Peyer's patch (tissue), 4 donors: ENCODE measurements around the gene BBS1. TPM values are rescaled to one million over a fixed set of nuclear protein-coding genes. Genes with fewer than 3 reads are reported as not detected.

ENCODE experiments used
- DNase-seq, 3 donors: peaks; one replicate each; pipeline ENCODE4 v3.0.0-alpha.2; 2017 to 2019
- H3K27ac ChIP-seq, 4 donors: fragments of 200-600 bp; sonication (generic); one replicate each; pipeline ENCODE4 v1.5.1; 2016 to 2019
- H3K27me3 ChIP-seq, 2 donors: fragments of 200-600 bp; sonication (generic); one replicate each; pipeline ENCODE4 v1.5.1; 2019
- H3K36me3 ChIP-seq, 3 donors: fragments of 200-600 bp; sonication (generic); one replicate each; pipeline ENCODE4 v1.5.1; 2016 to 2019
- H3K4me1 ChIP-seq, 4 donors: fragments of 200-600 bp; sonication (generic); one replicate each; pipeline ENCODE4 v1.5.1; 2016 to 2019
- H3K4me3 ChIP-seq, 4 donors: fragments of 200-600 bp; sonication (generic); 1 replicate in 3 of 4; 2 replicates in 1 of 4; pipeline ENCODE4 v1.5.1; 2016 to 2019; ENCODE audit warnings: mild to moderate bottlenecking in 1 of 4
- H3K9me3 ChIP-seq, 4 donors: fragments of 200-600 bp; sonication (generic); one replicate each; pipeline ENCODE4 v1.5.1; 2016 to 2019; ENCODE audit warnings: mild to moderate bottlenecking in 1 of 4
- CTCF ChIP-seq, 6 experiments: fragments of 450-650 bp in 4 of 6; fragments of 200-600 bp in 2 of 6; sonication (generic) in 1 of 6; IDR thresholded peaks; one replicate each; pipeline ENCODE4 v1.5.1; 2017 to 2019; ENCODE audit warnings: antibody characterized with exemption in 6 of 6, mild to moderate bottlenecking in 3 of 6, moderate library complexity in 1 of 6
- POLR2A ChIP-seq, 2 donors: fragments of 450-650 bp; IDR thresholded peaks; one replicate each; pipeline ENCODE4 v1.5.1; 2017; ENCODE audit warnings: antibody characterized with exemption in 2 of 2, mild to moderate bottlenecking in 2 of 2, moderate library complexity in 2 of 2
- total RNA-seq, 4 donors: library from RNA; depleted of rRNA; stranded (reverse); fragments of >200 nt; gene quantifications; one replicate each; pipeline ENCODE4 v1.1.0, GENCODE V29; 2016

Gene BBS1
- total RNA-seq, 4 donors from 2014 or later = 25.6 to 167 (median 73.4) TPM

- Histone ChIP-seq H3K4me3 (no peak overlapping the region), H3K9me3 (no peaks in the 10 kb centered on the region), H3K4me1 (peaks cover 0 to 11% (median 0%) of the 10 kb centered on the region in 4 donors), H3K36me3 (peaks cover 0 to 21% (median 0%) of the 10 kb centered on the region in 3 donors), H3K27ac (no peak overlapping the region), H3K27me3 (no peaks in the 10 kb centered on the region)
- TF ChIP-seq CTCF (IDR thresholded peaks at IDR 0.05) (no peak), POLR2A (IDR thresholded peaks at IDR 0.05) (no peak)
- no peak for DNase-seq
Observed at GRCh38 chr11:66509131-66509561, 1.3 kb upstream of the BBS1 start.

- peaks cover 0 to 11% (median 0%) of the 10 kb centered on the region in 4 donors for H3K4me1 ChIP-seq
- no peaks in the 10 kb centered on the region for H3K9me3 ChIP-seq
- peak overlapping the region; percentile 50 to 93 (median 68) for H3K4me3 ChIP-seq
- TF ChIP-seq POLR2A (IDR thresholded peaks at IDR 0.05) (no peak), CTCF (IDR thresholded peaks at IDR 0.05) (no peak)
- DNase-seq = no peak
- no peaks in the 10 kb centered on the region for H3K27me3 ChIP-seq
- H3K27ac ChIP-seq = peak overlapping the region in 2 of 4 donors; percentile 61 to 63
- H3K36me3 ChIP-seq = peaks cover 0 to 11% (median 0%) of the 10 kb centered on the region in 3 donors
Observed at GRCh38 chr11:66510990-66511339, 530 bp downstream of the BBS1 start.

- no peak overlapping the region for H3K27ac ChIP-seq
- H3K36me3 ChIP-seq = peaks cover 0 to 59% (median 0%) of the 10 kb centered on the region in 3 donors
- TF ChIP-seq CTCF (IDR thresholded peaks at IDR 0.05) (no peak), POLR2A (IDR thresholded peaks at IDR 0.05) (no peak)
- H3K4me1 ChIP-seq = no peaks in the 10 kb centered on the region
- H3K27me3 ChIP-seq = no peaks in the 10 kb centered on the region
- DNase-seq = no peak
- H3K4me3 ChIP-seq = no peak overlapping the region
- H3K9me3 ChIP-seq = no peaks in the 10 kb centered on the region
Observed at GRCh38 chr11:66523611-66524010, 13.2 kb downstream of the BBS1 start.

- no peaks in the 10 kb centered on the region for H3K9me3 ChIP-seq
- no peak for DNase-seq
- no peak overlapping the region for H3K27ac ChIP-seq
- H3K4me1 ChIP-seq = no peaks in the 10 kb centered on the region
- TF ChIP-seq POLR2A (IDR thresholded peaks at IDR 0.05) (no peak), CTCF (IDR thresholded peaks at IDR 0.05) (no peak)
- peaks cover 0 to 55% (median 0%) of the 10 kb centered on the region in 3 donors for H3K36me3 ChIP-seq
- no peaks in the 10 kb centered on the region for H3K27me3 ChIP-seq
- H3K4me3 ChIP-seq = no peak overlapping the region
Observed at GRCh38 chr11:66524304-66525040, 14.0 kb downstream of the BBS1 start.

- no peaks in the 10 kb centered on the region for H3K27me3 ChIP-seq
- H3K27ac ChIP-seq = no peak overlapping the region
- no peaks in the 10 kb centered on the region for H3K4me1 ChIP-seq
- TF ChIP-seq CTCF (IDR thresholded peaks at IDR 0.05) = no peak
- no peak for TF ChIP-seq POLR2A (IDR thresholded peaks at IDR 0.05)
- peaks cover 0 to 26% (median 0%) of the 10 kb centered on the region in 3 donors for H3K36me3 ChIP-seq
- DNase-seq = no peak
- no peak overlapping the region for H3K4me3 ChIP-seq
- H3K9me3 ChIP-seq = no peaks in the 10 kb centered on the region
Observed at GRCh38 chr11:66529069-66529468, 18.6 kb downstream of the BBS1 start.
